Measurements from ENCODE around the gene JAM3. TPM values are rescaled to one million over a fixed set of nuclear protein-coding genes. Genes with fewer than 3 reads are reported as not detected.

The JAM3 gene
- total RNA-seq, 4 donors from 2014 or later = 17.2 to 33.1 (median 20.0) TPM

- DNase-seq (ENCODE audit: low spot score) = no peak
- ATAC-seq (ENCODE audit: low FRiP score) = no peak
- TF ChIP-seq CTCF (IDR thresholded peaks at IDR 0.05) = no peak
These were observed 127.9 kb downstream of the JAM3 start for GRCh38 chr11:134196756-134197155.

GRCh38 chr11:134199531-134199930, 130.7 kb downstream of the JAM3 start:
- no peak for ATAC-seq (ENCODE audit: low FRiP score)
- no peak for TF ChIP-seq CTCF (IDR thresholded peaks at IDR 0.05)
- no peak for DNase-seq (ENCODE audit: low spot score)

- DNase-seq (ENCODE audit: low spot score) = no peak
- TF ChIP-seq CTCF (IDR thresholded peaks at IDR 0.05) = no peak
- no peak for ATAC-seq (ENCODE audit: low FRiP score)
These were observed 131.8 kb downstream of the JAM3 start for GRCh38 chr11:134200688-134201087.

Other genes starting within 250 kb of the JAM3 start
- gene SPATA19, start 223.6 kb upstream of the JAM3 start, total RNA-seq = not detected
- gene IGSF9B, start 112.1 kb upstream of the JAM3 start, total RNA-seq = 10 to 100 TPM in 1 of 4 donors, 1 to 10 TPM in 3; 2.0 to 29.7 (median 6.6) TPM
- gene NCAPD3, start 154.9 kb downstream of the JAM3 start, total RNA-seq = 10 to 100 TPM; 10.4 to 14.3 (median 11.2) TPM
- 10 to 100 TPM; 25.4 to 52.8 (median 37.0) TPM for gene VPS26B, start 155.6 kb downstream of the JAM3 start, total RNA-seq
- gene THYN1, start 184.3 kb downstream of the JAM3 start, total RNA-seq = 10 to 100 TPM; 26.9 to 76.5 (median 59.6) TPM
- 10 to 100 TPM; 21.4 to 33.4 (median 28.2) TPM for gene ACAD8, start 184.5 kb downstream of the JAM3 start, total RNA-seq
- gene GLB1L3, start 207.3 kb downstream of the JAM3 start, total RNA-seq = not detected